Inflammatory macrophage treated with lipopolysaccharide for 1 hour (primary cell): ENCODE measurements around the gene XPO6.
"Not testable (repeated sequence)": the region's sequence is repeated elsewhere in the genome, so short reads cannot be mapped to it uniquely, and the experiment has no call there.

ENCODE experiments used
- DNase-seq, 2 donors: peaks; one replicate each; pipeline ENCODE4 v3.0.0-alpha.2; 2020 to 2022

The XPO6 gene

GRCh38 chr16:28149011-28149888 lies 62.5 kb downstream of the XPO6 start:
- peak; percentile 31 to 64 for DNase-seq

DNA sequence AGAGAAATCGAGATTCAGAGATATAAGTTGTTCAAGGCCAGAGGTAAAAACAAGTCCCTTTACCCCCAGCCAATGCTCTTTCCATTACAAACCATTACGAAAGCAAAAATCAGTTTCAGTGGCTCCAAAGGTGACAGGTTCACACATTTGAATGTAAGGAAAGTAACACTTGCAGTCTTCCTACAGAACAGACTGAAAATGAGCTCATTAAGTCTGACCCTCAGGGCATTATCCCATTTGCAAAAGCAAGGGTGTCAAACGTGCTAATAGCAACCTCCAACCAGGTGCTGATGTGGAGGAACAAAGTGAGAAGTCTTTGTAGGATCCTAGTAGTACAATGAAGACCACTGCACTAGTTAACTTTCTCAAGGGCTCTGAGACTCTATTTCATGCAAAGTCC lies 65.2 kb downstream of the XPO6 start:
- DNase-seq: no peak

DNA sequence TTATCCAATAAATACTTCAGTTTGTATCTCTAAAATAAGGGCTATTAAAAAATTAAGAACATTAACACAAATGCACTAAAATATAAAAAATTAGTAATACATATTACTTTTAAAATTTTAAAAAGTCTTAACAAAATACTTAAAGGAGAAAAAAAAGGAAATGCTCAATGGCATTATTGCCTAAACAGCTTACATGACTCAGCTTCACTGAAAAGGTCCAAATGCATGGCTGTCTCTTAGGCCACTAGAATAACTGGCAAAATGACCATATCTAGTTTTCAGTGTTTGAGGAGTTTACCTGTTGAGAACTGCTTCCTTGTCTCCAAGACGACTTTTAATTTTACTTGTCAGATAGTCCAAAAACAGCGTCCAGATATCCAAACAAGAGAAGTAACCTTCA lies 66.0 kb downstream of the XPO6 start:
- DNase-seq: peak; percentile 47

DNA sequence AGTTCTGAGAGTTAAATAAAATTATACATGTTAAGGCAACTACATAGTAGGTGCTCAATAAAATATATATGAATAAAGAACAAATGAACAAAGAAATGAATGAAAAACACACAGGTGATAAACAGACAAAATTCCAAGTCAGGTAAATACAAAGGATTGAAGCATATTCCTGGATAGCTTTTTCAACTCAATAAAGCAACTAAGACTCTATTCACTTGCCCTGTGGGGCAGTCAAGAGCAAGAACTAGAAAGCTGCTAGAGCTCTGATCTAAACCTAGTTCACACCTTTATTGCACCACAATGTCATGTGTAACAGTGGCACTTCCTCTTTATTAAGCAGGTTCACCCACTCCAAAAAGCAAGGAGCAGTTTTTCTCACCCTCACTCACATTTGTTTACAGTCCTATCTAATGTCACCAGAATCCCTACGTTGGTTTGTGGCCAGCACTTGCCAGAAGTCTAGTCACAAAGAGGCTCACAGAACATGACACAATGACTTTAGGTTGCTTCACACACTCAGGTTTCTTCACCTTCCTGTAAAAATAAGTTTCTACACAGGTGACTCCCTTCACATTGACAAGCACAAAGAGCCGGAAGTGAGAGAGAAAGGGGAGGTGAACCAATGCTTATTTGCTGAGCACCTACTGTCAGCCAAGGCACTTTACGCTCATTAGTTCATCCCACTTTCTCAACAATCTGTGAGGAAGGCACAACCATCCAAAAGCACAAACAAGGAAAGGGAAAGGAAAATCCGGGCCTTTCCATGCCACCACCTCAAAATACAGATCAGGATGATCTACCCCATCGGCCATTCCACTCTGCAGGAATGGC lies 70.8 kb downstream of the XPO6 start:
- peak; percentile 56 to 57 for DNase-seq

DNA sequence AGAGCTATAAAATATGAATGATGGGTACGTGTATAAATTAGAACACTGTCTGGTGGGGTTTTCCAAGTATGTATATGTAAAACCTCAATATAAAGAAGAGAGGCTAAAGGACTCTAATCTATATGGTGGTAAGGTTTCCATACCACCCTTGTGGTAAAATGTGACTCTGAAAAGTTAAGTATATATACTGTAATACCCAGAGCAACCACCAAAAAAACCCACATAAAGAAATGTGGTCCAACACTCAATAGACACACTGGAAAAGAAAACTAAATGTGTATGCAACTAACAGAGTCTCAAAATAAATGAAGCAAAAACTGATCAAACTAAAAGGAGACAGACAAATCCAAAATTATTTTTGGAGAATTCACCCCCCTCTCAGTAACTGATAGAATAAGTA lies 72.2 kb downstream of the XPO6 start:
- DNase-seq: no peak

DNA sequence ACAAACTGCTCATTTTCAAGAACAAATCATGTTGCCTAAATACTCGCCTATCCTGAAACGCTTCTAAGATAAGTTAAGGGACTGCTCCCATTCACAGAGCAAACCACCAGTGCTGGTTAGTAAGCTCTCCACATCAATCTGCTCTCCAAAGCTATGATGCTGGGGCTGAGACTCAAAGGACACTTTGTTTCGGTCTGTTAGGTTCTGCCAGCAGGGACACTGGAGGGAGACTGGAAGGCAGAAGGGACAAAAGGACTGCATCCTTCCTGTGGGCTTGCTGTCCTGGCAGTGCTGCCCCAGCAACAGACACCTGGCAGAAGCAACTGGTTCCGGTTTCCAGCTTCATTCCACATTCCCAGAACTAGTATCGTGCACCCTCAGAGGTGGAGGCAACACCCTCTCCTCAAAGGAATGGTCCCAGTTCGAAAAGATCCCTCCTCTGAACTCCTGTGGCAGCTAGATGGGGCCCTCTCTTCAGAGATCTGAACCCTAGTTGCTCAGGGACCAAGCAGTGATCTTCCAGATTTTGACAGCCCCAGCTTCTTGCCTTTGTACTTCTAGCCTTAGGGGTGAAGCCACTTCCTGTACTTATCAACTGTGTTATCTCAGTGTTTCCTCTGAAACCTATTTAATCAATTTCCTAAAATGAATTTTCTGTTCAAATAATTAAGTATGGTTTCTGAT lies 74.9 kb downstream of the XPO6 start:
- DNase-seq: no peak

GRCh38 chr16:28133666-28134065 lies 78.1 kb downstream of the XPO6 start:
- no peak for DNase-seq

GRCh38 chr16:28131743-28132393 lies 79.9 kb downstream of the XPO6 start:
- DNase-seq: no peak

DNA sequence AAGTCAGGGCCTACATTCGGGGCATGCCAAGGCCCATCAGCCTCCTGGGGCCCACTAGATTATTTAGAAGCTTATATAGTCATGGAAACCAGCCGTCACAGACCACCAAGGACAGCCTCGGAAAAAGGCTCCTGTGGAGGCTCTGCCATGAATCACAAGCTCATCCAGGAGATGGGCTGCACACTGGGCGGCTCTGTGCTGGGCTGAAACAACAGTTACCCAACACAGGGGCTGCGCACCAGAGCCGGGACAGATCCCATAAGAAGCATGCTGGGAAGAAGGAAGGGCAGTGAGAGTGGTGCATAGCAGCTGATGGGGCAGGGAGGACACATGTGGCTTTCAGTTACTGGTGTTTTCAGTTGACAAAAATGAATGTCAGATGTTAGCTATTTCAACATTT lies 80.6 kb downstream of the XPO6 start:
- DNase-seq: no peak

GRCh38 chr16:28130099-28131088 lies 81.4 kb downstream of the XPO6 start:
- DNase-seq: no peak

DNA sequence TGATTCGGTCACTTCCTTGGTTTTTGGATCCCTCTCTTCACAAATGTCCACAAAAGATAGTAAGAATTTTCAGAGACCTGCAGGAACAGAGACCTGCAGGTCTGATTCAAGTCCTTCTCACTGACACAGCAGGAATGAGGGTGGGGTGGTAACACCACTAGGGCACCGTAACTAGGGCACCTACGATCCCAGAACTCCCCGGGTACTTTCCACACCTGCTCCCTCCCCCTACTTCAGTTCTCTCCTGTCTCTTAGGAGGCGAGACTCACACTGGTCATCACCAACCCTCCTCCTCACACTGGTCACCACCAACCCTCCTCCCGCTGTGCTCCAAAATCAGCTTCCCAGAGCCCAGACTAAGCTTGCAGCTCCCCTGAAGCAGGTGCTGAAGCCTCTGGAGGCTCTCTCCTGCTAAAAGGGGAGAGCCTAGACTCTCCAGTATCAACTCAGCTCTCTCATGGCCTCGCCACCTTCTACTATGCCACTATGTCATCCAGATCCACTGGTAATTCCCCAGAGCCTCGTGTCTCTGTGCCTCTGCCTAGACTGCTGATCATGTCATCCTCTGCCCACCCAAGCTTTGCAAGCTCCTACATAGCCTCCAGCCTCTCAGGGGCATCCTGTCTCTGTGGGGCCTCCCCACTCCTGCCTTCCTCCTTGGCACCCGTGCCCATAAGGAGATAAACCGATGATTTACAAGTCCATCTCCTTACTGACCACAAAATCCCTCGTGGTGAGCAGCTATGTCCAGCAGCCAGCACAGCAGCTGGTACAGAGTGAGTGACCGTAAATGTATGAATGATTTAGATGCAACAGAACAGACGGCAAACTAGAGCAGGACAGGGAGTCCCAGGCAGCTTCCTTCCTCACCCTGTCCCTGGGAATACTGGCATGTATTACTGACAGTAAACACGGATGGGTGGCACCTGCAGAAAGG lies 84.8 kb downstream of the XPO6 start:
- no peak for DNase-seq

- DNase-seq: no peak
Measured at GRCh38 chr16:28125592-28125991, 86.2 kb downstream of the XPO6 start.

- no peak for DNase-seq
Measured at GRCh38 chr16:28121527-28121926, 90.2 kb downstream of the XPO6 start.

GRCh38 chr16:28120754-28121153 lies 91.0 kb downstream of the XPO6 start:
- no peak for DNase-seq

- DNase-seq: no peak
Measured at GRCh38 chr16:28118637-28119036, 93.1 kb downstream of the XPO6 start.

DNA sequence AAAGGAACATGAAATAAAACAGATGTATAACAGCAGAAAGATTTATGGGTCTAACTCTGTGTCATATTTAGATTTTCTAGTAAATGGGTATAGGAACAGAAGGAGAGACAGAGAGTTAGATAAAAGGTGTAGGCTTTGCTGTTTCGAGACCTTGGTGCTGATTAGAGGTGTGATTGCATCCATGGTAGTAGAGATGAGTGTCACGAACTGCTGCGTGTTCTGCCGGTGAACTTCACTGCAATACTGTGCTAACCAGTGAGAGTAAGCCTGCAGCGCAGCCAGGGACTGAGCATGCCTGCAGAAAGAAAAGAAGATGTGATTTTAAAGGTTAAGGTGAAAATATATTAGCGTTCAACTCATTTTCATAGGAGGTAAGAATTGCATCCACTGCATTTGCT lies 94.6 kb downstream of the XPO6 start:
- no peak for DNase-seq

GRCh38 chr16:28115866-28116265 lies 95.9 kb downstream of the XPO6 start:
- DNase-seq: not testable (repeated sequence)

GRCh38 chr16:28112908-28113307 lies 98.9 kb downstream of the XPO6 start:
- DNase-seq: no peak

DNA sequence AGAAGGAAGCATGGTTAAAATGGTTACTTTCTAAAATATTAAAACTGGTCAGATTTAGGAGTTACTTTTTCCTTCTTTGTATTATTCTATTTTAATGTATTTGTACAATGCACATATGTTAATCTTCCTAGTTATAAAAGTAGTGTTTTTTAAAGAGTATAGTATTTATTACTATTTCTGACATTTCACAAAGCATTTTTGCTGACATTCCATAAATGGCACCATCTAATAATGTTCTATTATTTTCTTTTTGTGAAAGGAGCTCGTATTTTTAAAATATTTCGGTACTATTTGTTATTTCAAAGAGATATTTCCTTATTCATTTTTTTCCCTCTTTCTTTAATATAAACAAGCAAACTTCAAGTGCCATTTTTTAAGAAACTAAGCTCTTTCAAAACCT lies 100.8 kb downstream of the XPO6 start:
- no peak for DNase-seq

DNA sequence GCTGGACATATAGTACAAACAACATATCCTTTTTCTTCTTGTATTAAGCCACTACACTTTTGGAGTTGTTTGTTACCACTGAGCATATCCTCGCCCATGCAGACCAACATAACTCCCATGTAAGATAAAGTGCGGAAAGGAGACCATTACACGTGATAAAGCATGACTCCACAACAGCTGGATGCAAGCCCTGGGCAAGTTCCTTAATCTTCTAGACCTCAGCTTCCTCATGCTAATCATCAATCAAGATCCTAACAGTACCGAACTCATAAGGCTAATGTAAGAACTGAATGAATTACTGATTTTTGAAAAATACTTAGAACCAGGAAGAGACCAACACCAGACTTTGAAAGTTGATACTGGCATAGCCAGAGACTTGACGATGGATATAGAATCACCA lies 101.3 kb downstream of the XPO6 start:
- DNase-seq: peak; percentile 63 to 73
